GM12873 (cell line): ENCODE results near the gene PRSS56.

Experiments used
- TF ChIP-seq, protein P1 (sequence below): IDR thresholded peaks from 2 replicates; pipeline ENCODE4 v1.5.1; 2012; ENCODE audit warnings: low read depth, mild to moderate bottlenecking, moderate library complexity, low read length, control low read depth; ENCODE audit not compliant: insufficient read depth; ENCODE audit errors: missing control alignments

PRSS56 gene

DNA sequence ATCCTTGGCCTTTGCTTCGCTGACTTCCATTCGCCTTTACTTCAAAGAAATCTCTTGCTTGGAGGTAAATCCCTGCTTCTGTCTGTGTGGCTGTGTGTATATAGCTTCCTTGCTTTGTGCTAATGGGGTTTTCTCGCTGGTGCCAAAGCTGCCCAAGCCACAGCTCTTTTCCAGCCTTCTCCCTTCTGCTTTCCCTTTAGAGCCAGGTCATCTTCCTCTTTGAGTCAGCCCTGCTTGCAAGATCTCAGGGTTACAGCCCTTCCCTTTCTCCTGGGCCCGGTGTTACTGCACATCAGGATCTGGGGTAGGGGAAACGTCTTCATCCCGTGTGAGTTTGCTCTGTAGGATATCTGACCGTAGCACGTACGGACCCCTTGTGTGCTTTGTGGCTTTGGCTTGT, 49.4 kb downstream of the PRSS56 start:
- TF ChIP-seq, protein P1, sequence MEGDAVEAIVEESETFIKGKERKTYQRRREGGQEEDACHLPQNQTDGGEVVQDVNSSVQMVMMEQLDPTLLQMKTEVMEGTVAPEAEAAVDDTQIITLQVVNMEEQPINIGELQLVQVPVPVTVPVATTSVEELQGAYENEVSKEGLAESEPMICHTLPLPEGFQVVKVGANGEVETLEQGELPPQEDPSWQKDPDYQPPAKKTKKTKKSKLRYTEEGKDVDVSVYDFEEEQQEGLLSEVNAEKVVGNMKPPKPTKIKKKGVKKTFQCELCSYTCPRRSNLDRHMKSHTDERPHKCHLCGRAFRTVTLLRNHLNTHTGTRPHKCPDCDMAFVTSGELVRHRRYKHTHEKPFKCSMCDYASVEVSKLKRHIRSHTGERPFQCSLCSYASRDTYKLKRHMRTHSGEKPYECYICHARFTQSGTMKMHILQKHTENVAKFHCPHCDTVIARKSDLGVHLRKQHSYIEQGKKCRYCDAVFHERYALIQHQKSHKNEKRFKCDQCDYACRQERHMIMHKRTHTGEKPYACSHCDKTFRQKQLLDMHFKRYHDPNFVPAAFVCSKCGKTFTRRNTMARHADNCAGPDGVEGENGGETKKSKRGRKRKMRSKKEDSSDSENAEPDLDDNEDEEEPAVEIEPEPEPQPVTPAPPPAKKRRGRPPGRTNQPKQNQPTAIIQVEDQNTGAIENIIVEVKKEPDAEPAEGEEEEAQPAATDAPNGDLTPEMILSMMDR: no peak

DNA sequence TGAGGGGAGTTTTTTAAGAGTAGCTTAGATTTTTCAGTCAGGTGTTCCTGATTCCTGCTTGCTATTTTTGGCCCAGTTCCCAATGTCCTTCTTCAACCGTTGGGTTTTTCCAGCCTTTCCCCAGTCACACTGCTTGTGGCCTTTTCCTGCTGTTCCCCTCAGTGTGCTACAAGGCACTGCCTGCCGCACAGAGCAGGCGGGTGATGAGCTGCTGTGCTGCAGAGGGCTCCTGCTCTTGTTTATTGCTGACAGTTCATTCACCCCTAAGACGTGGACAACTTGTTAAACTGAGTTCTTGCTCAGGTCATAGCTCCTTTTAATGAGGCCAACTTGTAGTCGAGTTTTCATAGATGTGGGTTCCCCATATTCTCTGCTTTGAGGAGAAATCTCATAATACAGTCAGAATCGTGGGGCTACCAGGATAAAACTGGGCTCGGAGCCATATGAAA, 50.9 kb downstream of the PRSS56 start:
- TF ChIP-seq, protein P1: no peak

DNA sequence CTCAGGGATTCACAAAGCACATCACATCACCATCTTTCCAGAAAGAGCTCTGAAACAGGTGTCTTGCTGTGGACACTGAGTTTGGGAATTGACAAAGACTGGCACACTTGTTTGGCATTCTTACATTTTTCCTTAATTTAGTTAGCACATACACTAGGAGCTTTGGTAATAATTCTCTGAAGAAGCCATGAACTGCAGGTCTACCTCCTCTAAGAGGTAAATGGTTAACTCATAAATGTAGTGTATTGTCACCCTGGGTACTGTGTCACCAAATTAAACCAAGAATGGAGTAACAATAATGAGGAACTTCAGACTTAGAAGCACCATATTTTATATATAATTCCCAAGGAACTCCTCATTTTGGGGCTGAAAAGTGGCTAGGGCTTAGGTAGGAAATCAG, 52.9 kb downstream of the PRSS56 start:
- TF ChIP-seq, protein P1: no peak

DNA sequence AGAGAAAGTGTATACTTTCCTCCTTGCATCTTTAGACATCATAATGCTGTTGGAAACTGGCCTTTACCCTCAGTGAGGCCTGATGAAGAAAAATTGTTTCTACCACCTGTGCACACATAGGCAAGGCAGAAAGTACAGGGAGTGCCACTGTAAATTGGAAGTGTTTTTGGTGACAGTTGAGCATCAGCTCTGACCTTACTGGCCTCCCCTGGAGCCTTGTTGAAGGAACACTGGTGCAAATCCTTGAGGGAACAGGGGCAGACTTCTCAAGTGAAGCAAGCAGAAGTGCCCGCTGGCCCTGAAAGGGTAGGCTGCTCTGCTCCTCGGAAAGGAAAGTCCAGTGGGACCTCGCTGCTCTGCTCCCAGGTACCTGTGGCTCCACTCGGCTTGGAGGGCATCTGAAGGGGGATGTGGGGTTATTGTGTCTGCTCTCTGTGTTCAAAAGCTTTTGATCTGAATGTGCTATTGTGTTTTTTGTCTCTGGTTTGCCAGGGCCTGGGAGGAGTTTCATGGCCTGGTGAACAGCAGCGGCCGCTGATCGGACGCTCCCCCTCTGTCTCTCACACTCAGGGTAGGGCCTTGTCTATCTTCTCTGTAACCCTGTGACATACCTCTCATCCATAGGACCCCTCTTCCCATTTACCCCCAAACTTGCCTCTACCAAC, 53.7 kb downstream of the PRSS56 start:
- TF ChIP-seq, protein P1: no peak

- TF ChIP-seq, protein P1: no peak
Measured at GRCh38 chr2:232574674-232575403, 54.7 kb downstream of the PRSS56 start.
